ENCODE measurements around the gene ZDHHC14.

The ZDHHC14 gene

GRCh38 chr6:157655139-157655538, 274.1 kb downstream of the ZDHHC14 start:
- DNase-seq = no peak

GRCh38 chr6:157656437-157656997, 275.5 kb downstream of the ZDHHC14 start:
- DNase-seq = no peak

GRCh38 chr6:157657754-157658153, 276.8 kb downstream of the ZDHHC14 start:
- no peak for DNase-seq

GRCh38 chr6:157658301-157658700, 277.3 kb downstream of the ZDHHC14 start:
- DNase-seq = no peak

- no peak for DNase-seq
These were observed 278.7 kb downstream of the ZDHHC14 start for GRCh38 chr6:157659536-157660271.

- DNase-seq = no peak
These were observed 279.4 kb downstream of the ZDHHC14 start for GRCh38 chr6:157660414-157660813.

GRCh38 chr6:157661652-157662051, 280.7 kb downstream of the ZDHHC14 start:
- no peak for DNase-seq

- no peak for DNase-seq
These were observed 282.3 kb downstream of the ZDHHC14 start for GRCh38 chr6:157663261-157663660.

GRCh38 chr6:157665180-157665579, 284.2 kb downstream of the ZDHHC14 start:
- DNase-seq = no peak

GRCh38 chr6:157666729-157667128, 285.7 kb downstream of the ZDHHC14 start:
- no peak for DNase-seq

- DNase-seq = peak; percentile 46
These were observed 286.4 kb downstream of the ZDHHC14 start for GRCh38 chr6:157667211-157668008.

GRCh38 chr6:157668009-157668401, 287.0 kb downstream of the ZDHHC14 start:
- no peak for DNase-seq

- no peak for DNase-seq
These were observed 287.7 kb downstream of the ZDHHC14 start for GRCh38 chr6:157668713-157669112.

GRCh38 chr6:157669323-157669722, 288.3 kb downstream of the ZDHHC14 start:
- no peak for DNase-seq

GRCh38 chr6:157669747-157670216, 288.8 kb downstream of the ZDHHC14 start:
- no peak for DNase-seq

GRCh38 chr6:157670466-157671186, 289.6 kb downstream of the ZDHHC14 start:
- DNase-seq = no peak

GRCh38 chr6:157672726-157673412, 291.9 kb downstream of the ZDHHC14 start:
- no peak for DNase-seq

GRCh38 chr6:157673596-157673995, 292.6 kb downstream of the ZDHHC14 start:
- no peak for DNase-seq

GRCh38 chr6:157674061-157674460, 293.1 kb downstream of the ZDHHC14 start:
- DNase-seq = no peak

GRCh38 chr6:157675831-157676230, 294.8 kb downstream of the ZDHHC14 start:
- DNase-seq = no peak

- DNase-seq = no peak
These were observed 295.3 kb downstream of the ZDHHC14 start for GRCh38 chr6:157676241-157676640.

GRCh38 chr6:157677235-157677634, 296.2 kb downstream of the ZDHHC14 start:
- DNase-seq = no peak

Measured in stimulated activated naive CD4-positive, alpha-beta T cell treated with Interleukin-2 at 50 U/mL for 16 hours (primary cell).